NCI-H748 treated with DMSO at 0.1 percent for 48 hours (cell line): ENCODE results near the gene MMP21.

Experiments used
- DNase-seq: peaks from one replicate; lab custom pipeline; 2025; lab: John Stamatoyannopoulos, UW

MMP21 gene

DNA sequence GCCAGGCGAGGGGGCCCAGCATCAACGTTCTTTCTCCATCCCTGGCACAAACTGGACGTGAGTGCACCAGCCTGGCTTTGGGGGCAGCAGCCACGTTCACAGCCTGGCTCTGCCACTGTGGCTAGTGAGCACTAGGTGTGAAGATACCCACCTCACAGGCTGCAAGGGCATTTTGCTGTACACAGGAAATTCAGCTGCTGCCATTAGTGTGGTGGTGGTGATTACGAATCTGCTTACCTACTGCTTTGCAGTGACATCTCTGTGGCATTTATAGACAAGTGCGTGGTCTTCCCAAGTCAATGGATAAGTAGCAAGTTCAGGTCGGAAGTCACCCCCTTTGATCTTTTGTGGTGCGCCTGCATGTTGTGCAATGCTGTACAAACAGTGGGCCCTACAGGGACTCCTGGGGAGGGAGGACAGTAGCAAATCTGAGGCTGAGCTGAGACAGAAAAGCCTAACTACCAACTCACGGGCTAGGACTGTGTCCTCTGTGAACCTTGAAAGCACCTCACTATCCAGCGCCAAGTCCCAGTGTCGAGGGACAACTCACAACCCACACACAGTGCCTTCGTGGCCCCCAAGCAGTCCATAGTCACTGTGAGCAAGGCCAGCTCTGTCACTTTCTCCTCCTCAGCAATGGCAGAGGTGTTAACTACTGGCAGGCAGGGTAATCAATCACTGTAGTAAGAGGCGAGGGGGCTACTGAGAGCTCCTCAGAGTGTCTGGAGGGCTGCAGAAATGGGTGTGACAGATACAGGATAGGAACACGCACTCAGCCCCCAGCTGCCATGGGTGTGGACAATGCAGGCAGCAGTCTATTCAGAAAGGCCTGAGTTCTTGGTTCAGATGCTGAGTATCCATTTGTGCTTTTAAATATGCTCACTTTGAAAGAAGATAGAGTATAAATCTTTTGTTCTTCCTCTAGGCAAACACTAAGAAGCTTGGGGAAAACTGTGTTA lies 17.0 kb upstream of the MMP21 start:
- DNase-seq = no peak

DNA sequence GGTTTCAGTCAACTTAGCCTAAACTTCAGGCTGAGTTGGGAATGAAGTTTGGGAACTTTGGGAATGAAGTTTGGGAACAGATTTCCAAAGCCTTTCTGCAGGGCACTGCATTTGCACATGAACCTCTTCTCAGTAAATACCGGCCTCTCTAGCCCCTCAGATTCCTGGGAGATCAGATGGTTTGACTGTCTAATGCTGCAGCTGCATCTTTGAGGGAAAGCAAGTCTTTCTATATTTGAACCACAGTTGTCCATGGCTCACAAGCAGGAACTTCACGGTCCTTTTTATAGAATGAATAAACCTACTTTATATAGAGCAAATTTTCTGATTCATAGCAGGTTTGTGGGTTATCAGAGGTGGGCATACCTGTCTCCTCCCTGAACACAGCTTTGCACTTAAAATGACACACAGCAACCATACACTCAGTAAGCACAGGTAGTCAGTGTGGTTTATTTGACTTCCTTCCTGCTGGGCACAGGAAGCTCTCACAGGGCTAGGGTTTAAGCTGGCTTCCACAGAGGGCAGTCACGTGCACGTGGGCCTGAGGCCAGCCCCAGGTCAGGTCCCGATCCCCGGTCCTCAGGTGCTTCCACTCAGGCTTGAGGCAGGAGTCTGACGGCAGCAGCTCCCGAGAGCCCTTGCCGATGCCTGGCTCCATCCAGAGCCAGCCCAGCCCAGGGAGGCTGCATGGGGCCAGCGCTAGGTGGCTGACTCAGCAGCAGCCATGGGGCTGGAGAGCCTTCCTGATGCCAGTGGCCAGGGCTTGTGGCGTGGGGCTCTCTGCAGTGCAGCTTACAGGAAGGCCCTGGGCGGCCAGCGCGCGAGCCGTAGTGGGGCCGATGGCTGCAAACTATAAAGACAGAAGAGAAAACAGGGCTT lies 12.8 kb upstream of the MMP21 start:
- DNase-seq = no peak

DNA sequence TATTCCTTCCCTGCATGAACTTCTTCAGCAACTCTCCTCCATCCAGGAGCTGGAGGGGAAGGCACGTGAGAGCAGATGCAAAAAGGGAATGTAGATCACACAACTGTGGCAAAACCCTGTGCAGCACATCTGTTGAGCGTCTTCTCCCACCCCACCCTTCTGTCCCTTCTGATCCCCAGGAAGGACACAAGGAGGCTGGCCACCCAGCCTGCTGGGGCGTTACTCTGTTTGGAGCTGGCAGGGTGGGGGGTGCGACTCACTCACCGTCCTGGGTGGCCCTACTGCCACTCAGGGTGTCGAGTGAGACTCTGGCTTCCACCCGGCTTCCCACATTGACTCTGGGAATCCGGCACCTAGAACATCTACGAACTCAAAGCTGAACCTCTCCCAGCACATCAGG lies 10.2 kb upstream of the MMP21 start:
- DNase-seq = no peak

DNA sequence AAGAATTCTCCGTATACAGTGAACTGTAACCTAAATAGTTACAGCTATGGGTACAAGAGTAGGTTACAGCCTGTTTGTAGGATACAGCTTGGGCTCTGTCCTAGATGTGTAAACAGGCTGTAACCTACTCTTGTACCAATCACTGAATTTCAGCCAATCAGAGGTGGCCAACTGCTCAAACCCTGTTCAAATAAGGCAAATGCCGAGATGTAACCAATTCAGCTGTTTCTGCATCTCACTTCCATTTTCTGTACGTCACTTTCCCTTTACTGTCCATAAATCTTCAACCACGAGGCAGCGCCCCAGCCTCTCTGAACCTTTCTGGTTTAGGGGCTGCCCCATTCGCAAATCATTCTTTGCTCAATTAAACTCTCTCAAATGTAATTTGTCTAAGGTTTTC lies 8.3 kb upstream of the MMP21 start:
- no peak for DNase-seq

DNA sequence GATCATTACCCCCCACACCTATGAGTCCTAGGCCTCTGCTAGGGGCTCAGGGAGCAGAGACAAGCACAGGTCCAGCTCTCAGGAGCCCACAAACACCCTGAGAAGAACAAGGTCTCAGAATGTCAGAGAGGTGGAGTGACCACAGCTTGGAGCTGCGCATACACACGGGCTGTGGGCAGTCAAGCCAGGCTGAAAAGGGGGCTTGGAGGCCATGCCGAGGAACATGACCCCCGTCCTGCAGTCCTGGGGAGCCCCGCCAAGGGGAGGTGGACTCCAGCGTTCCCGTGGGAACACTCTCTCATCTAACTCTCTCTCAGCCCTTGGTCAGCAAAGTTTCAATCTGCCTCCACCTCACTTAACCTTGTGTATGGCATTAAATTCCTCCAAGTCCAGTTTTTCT lies 7.8 kb upstream of the MMP21 start:
- DNase-seq = no peak

DNA sequence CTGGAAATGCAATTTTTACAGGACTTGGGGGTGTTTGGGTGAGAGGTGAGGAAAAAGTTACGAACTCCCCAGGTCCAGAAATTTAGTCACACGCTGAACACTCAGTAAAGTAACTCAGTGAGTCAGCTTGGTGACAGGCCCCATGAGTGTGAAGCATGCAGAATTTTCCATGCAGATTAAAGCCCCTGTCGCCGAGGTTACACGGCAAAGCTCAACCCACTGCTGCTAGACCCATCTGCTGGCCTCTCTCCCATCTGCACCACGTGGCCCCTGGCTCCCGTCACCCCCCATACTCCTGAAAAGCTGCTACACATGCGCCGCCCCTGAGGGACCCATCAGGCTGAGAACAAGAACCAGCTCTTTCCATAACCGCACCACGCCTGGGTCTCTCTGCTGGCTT lies 7.0 kb upstream of the MMP21 start:
- DNase-seq = no peak

DNA sequence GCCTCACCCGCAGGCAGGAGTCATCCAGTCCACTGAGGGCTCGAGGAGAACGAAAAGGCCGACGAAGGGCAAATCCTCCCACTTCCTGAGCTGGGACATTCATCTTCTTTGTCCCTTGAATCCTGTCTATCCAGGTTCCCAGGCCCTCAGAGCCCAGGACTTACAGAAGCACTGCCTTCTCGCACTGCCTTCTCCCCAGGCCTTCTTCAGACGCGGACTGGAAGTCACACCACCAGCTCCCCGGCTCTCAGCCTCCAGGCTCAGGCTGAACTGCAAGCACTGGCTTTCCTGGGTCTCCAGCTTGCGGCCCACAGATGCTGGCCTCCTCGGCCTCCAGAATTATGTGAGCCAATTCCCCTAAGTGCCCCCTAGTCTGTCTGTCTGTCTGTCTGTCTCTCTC lies 6.4 kb upstream of the MMP21 start:
- DNase-seq = no peak

DNA sequence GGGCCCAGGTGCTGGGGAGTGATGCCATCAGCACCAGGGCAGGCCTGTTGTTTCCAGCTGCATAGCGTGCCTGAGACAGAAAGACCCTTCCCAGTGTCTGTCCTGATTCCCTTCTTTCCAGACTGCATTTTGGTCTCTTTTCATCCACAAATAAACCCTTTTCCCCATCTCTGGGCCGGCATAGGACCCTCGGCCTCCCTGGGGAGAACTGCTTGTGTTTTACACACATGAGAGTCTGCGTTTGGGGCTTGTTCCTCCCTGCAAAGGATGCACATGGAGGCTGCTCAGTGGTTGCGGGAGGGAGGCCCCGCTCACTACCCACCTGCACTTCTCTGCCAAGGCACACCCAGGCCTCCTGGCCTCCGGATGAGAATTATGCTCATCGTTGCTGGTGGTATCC lies 5.8 kb upstream of the MMP21 start:
- no peak for DNase-seq

DNA sequence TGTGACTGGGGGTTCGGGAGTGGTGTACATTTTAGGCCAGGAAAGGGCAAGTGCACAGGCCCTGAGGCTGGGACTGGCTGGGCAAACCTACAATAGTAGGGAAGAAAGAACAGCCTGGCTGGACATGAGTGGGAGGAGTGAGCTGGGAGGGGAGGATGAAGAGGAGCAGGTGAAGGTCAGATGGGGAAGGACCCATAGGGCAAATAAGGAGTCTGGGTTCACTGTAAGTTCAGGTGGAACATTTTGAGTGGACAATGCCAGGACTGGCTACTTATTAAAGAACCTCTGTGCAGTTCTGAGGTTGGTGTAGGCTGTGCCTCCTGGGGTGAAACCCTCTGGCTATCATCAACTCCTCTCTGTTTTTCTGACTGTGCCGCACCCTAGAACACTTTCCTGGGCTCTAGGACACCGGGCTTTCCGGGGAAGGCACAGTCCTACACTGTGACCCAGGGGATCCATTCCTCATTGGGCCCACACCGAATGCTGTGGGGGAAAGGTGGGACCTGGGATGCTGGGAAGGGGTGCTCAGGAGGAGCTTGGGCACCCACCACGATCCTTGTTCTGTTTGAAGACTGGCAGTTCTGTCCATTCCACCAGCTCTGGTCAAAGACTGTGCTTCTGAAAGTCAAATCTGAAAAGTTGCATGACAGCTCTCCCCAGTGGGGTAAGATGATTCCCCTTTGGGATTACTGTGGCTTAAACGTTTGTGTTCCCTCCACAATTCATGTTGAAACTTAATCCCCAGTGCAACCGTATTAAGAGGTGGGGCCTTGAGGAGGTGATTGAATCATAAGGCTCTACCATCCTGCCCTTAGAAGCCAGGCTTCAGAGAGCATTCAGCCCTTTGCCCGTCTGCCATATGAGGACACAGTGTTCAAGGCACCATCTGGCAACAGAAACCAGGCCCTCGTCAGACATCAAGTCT lies 4.0 kb upstream of the MMP21 start:
- no peak for DNase-seq

DNA sequence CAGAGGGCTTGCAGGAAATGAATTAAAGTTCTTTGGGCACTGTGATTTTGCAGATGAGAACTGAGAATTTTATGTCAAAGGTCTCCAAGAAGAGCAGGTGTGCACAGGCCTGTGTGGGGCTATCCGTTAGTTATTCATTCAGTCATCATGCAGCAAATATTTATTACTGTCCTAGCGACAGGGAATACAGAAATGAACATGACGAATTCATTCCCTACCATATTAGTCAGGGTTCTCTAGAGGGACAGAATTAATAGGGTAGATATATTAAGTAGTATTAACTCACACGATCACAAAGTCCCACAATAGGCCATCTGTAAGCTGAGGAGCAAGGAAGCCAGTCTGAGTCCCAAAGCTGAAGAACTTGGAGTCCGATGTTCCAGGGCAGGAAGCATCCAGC lies 2.9 kb upstream of the MMP21 start:
- DNase-seq = no peak

DNA sequence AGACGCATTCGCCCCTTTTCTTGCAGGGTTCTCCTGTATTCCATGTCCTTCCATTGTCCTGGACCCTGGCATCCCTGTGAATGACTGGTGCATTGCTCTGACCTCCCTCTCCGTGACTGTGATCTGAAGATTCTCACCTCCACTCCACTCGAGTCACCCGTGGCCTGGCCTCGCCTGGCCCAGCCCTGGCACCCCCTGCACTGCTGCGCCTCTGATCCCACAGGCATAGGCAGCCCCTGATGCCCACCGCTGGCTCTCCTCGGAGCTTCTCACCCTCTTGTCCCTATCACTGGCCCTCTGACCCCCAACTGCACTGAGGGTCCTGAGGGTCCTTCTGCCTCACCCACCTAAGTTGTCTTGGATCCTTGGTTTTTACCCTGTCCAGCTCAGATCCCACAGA lies 2.2 kb upstream of the MMP21 start:
- no peak for DNase-seq

DNA sequence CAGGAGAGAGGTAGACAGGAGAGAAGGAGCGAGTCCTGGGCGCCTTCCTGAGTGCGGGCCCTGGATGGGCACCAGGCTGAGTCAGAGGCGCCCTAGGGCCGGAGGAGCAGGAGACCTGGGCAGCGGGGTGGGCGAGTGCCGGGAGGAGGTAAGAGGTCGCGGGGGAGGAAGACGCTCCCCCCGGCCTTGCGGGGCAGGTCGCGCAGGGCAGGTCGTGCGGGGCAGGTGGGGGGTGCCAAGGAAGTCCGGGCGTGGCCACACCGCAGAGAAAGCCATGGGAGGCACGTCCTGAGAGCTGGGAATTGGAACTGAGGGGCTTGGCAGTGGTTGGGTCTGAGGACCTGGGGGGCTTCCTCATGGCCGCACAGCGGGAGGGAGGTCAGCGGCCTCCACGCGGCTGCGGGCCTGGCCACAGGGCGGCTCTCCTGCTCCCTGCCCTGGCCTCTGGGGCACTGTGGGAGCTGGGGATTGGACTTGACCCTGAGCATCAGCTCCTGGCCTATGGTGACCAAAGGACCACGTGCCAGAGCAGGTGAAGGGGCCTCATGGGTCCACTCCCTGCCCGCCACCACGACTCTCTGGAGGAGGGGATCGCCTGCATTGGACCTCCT lies 935 bp downstream of the MMP21 start:
- no peak for DNase-seq

DNA sequence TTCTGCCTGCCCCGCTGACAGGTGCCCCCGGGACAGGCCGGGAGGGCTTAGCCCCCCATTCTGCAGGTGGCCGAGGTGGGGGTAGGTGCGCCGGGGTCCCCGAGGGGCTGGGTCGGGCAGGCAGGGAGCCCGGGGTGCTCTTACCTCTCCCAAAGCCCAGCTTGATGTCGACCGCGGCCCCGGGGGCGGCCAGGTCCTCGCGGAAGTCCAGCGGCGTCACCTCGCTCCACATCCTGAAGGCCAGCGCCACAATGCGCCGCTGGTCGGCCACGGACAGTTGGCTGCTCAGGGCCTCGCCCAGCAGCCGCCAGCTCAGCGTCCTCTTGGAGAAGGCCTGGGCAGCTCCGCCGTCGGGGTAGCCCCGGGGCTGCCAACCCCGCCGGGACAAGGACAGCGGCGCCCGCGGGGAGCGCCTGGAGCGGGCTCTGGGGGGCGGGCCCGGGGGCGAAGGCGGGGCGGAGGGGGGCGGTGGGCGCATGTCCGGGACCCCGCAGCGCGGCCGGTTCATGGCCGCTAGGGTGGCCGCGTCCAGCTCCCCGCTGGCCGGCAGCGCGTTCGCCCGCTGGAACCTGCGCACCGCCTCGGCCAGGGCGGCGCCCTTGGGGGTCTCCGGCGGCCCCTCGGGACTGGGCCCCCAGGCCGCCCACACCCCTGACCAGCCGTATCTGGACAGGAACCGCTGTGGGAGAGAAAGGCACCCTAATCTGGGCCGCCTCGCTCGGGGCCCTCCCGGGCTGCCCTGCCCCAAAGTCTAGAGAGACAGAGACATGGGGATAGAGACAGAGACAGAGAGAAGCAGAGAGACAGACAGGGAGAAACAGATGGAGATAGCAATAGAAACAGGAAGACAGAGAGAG lies 1.7 kb downstream of the MMP21 start:
- no peak for DNase-seq

DNA sequence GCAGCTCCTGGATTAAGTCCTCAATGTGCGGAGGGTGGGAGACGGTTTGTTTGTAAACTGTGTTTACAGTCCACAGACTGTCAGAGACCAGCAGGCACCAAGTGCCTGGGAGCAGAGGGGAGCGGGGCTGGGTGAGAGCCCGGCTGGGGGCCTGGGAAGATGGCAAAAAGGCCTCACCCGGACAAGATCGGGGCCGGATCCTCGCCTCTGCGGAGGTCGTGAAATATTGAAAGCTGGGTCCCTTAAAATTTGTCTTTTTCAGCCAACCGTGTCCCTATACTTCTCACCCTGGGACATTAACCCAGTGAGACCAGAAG lies 2.8 kb downstream of the MMP21 start:
- DNase-seq = no peak

DNA sequence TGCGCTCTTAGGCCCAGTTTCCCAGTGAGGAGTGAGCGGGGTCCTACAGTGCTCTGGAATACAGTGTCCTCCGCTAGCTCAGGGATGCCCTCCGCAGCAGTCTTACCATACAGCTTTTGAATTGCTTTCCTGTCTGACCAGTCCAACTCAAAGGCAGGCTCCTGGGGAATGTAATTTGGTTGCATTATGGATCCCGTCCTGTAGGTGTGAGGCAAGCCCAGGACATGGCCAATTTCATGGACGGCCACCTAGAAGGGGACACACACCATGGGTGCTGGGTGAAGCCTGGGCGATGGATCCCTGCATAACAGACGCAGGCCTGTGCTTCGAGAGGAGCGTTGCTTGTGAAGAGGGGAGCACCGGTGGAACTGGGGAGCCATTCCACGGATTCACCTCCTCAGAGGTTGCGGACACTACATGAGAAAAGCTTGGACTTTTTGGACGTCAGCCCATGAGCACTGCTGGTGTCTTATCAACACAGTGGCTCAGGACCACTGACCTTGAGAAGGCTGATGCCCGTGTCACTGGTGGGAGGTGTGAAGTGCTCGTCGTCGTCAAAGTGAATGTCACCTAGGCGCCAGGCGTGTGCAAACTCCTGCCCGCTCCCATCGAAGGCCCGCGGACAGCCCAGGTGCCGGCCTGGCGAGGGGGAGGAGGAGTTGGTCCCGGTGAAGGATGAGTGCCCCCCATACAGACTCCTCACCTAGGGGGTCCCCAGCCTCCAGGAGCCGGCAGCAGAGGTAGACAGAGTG lies 3.3 kb downstream of the MMP21 start:
- no peak for DNase-seq

DNA sequence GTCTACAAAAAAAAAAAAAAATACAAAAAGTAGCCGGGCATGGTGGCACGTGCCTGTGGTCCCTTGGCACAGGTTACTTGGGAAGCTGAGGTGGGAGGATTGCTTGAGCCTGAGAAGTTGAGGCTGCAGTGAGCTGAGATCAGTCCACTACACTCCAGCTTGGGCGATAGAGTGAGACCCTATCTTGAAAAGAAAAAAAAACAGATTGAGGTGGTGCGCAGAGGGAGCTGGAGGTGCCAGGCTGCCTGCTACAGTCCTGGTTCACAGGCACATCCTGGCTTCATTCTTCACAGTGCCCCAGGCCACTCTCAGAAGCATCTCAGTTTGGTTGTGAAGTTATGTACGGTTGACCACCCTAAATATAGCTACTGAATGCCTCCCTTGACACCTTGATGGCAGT lies 4.8 kb downstream of the MMP21 start:
- no peak for DNase-seq

DNA sequence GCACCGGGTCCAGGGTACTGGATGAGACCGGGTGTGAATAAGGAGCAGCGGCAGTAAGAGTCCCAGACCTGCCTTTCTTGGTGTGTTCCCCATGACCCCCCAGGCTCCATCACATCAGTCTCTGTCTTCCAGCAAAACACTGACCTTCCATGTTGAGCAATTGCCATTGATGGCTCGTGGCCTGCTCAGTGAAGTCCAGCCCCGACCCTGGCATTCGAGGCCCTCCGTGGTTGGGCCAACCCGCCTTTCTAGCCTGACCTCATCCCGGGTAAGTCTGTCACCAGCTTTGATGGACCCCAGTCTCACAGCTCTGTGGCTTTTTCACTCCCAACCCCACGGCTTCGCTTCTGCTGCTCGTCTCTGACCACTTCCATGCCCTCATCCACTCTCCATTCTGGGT lies 6.4 kb downstream of the MMP21 start:
- DNase-seq = no peak

DNA sequence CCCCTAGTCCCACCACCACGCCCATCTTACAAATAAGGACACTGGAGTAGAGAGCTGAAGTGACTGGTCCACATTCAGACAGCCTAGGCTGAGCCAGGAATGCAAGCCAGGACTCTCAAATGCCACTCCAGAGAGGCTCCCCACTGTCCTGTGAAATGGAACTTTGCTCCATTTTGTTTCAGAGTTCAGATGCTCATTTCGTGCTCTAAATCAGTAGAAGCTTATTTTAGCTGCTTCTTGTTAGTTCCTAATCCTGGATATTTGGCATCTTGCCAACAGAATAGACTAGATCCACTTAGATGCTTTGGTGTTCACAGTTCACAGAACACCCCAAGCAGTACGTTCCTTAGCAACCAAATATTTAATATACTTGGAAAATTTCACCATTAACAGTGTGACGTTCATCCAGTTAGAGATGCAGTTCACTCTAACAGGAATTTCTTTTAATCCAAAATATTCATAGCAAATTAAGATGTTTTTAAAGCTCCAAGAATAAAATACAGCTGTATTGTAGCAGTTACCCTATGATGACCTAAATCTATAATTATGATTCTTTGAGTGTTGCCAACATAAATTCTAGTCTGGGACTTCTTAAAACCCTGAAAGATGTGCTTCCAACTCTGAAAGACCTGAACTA lies 7.3 kb downstream of the MMP21 start:
- peak; percentile 0 for DNase-seq

DNA sequence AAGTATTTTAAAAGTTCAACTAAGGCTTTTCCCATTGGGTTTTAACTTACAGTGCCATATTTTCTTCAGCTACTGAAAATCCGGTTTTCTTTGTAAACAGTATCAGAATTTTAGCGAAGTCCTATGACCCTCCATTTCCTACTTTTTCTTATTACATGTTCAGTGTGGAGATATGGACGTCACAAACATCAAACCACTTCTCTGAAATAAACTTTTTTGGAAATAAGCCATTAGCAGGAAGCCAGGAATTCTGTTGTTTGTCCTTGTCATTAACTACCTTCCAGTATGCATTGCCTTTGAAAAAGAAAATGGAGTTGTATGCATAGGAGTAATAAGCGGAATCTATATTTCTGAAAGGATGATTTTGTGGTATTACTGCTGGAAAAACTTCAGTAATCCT lies 9.1 kb downstream of the MMP21 start:
- DNase-seq = no peak

DNA sequence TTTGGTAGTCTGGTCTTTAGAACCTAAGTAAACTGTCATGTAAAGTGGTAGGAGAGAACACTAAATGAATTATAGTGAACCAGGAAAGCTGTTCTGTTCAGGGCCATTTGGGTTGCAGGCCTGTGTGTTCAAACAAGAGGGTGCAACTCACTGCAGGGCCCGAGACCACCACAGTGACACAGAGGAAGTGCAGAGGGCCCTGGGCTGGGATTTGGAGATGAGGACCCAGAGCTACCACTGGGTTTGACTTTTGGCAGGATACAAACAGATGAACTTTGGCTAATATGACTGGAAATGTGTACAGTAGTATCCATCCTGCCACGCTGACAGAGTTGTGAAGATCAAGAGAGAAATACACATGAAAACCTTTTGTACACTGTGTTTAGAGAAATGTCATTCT lies 9.8 kb downstream of the MMP21 start:
- no peak for DNase-seq
